CD4-positive, alpha-beta T cell treated with Interferon gamma for 1 hour (primary cell): Measurements from ENCODE around the gene TPCN1.
A peak's percentile ranks its signal among the peaks of the same experiment; 100 is the strongest.
"Not testable (repeated sequence)": the region's sequence is repeated elsewhere in the genome, so short reads cannot be mapped to it uniquely, and the experiment has no call there.

ENCODE experiments used
- DNase-seq: peaks from one replicate; pipeline ENCODE4 v3.0.0-alpha.2; 2020

Gene TPCN1

DNA sequence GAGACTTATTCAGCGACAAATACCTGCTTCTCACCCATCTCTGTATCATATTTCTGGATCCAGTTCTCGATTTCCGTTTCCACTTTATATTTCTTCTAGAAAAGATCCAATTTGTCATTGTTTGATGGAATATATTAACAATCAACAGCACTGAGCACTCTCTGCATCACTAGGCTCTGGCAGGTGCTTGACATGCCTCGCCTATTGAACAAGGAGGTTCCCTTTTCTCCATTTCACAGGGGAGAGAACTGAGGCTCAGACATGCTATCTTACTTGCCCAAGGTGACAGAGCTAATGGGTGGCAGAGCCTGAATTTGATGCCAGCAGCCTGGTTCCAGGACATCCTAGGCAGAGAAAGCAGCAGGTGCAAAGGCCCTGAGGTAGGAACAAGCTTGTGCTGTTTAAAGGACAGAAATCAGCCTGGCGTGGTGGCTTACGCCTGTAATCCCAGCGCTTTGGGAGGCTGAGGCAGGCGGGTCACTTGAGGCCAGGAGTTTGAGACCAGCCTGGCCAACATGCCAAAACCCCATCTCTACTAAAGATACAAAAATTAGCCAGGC, 23.7 kb upstream of the TPCN1 start:
- no peak for DNase-seq

DNA sequence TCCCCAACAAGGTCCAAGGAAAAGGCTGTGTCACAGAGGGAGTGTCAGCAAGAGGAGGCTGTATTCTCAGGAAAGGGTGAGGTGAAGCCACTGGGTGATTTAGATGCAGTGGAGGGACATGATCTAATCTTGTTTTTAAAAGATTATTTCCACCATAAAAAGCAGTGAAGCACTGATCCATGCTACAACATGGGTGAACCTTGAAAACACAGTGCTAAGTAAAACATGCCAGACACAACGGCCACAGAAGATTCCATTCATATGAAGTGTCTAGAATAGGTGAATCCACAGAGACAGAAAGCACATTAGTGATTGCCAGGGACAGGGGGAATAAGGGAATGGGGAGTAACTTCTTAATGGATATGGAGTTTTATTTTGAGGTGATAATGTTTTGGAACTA, 23.0 kb upstream of the TPCN1 start:
- no peak for DNase-seq

DNA sequence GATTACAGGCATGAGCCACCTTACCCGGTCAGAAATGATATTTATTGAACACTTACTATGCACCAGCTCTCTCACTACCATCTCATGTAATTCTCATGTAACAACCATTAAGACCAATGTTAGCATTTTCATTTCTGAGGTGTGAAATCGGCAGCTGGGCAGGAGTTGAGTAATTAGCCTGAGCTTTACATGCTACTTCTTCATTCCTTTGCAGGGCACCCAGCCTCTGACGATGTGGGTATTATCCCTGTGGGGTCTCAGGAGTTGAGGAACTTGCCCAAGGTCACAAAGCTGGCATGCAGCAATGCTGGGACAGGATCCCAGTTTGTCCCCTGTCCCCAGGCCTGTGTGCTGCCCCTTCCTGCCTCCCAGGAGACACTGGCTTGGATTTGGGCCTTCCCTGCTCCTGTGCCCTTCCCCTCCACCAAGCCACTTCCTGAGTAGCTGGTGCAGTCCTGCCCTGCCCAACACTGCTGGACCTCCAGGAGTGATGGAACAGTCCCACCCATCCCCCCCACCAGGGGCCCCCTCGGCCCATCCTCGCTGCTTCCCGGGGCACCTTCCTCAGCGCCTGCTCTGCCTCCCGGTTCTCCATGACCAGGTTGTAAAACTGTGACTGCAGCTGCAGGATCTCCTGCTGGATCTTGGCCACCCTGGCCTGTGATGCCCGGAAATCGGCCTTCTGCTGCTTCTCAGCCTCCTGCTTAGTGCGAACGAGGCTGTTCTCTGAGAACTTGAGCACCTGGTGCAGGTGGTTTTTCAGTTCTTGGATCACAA, 21.1 kb upstream of the TPCN1 start:
- DNase-seq = no peak

DNA sequence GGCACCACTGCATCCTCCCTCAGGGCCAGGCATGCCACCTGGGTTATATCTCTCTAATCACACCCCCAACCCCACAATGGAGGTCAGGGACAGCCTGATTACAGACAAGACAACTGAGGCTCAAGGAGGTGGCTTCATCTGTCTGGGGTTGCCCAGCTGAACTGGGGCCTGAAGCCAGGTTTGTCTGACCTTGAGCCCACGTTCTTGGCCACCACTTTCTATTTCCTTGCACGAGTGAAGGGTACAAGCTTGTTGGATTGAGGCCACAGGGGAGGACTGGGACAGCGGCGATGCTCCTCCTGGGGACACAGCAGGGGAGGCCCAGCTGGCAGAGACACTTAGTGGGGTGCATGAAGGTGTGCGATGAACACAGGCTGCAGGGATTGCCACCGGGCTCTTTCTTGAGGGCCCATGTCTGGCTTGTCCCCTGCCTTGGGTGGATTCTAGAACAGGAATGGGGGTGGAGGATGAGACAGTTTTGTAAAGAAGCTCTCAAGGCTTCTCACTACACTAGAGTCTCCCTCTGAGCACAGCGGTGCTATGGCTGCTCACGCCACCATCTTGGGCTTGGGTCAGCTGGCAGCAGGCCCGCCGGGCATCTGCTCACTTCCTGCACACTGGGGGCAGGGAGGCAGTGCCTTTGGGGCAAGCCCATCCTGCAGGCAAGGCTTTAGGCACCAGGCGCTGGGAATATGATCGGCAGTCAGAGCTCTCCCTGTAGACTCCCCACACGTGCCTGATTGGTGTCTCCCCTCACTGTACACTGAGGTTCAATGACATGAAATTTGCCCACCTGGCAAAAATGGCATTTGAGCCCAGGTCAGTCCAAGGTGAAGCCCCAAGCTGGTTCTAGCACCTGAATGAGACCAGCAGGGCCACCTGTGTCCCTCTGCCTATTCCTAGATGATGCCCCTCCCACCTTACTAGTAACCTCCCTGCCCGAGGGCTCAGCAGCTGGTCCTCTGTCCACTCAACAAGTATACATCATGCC, 19.8 kb upstream of the TPCN1 start:
- no peak for DNase-seq

DNA sequence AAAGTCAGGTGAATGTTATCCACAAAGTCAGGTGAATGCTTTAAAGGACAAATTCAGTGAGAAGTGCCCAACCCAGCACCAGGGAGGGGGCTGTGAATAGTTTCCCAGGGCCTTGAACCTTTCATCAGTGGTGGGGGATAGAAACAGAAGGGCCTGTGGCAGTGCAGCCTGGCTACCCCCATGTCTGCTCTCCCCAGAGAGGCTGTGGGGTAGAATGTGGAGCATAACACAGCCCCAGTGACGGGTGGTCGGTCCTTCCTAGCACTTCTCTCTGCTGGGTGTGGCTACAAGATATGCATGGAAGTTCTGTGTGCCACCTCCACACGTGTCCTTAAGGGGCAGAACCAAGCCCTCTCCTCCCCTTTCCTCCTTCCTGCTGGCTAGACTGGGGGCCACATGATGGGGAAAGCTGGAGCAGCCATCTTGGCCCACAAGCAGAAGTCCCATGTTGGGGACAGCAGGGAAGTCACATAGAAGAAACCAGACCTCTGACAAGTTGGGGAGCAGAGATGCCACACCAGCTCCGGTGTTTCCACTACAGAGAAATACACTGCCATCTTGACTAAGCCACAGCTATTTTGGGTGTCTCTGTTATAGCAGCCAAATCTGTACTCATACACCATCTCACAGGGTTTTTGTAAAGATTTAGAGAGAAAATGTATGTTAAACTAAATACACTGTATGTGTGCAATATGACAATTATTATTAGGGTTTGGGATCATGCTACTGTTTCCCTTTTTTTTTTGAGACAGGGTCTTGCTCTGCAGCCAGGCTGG, 18.8 kb upstream of the TPCN1 start:
- no peak for DNase-seq

DNA sequence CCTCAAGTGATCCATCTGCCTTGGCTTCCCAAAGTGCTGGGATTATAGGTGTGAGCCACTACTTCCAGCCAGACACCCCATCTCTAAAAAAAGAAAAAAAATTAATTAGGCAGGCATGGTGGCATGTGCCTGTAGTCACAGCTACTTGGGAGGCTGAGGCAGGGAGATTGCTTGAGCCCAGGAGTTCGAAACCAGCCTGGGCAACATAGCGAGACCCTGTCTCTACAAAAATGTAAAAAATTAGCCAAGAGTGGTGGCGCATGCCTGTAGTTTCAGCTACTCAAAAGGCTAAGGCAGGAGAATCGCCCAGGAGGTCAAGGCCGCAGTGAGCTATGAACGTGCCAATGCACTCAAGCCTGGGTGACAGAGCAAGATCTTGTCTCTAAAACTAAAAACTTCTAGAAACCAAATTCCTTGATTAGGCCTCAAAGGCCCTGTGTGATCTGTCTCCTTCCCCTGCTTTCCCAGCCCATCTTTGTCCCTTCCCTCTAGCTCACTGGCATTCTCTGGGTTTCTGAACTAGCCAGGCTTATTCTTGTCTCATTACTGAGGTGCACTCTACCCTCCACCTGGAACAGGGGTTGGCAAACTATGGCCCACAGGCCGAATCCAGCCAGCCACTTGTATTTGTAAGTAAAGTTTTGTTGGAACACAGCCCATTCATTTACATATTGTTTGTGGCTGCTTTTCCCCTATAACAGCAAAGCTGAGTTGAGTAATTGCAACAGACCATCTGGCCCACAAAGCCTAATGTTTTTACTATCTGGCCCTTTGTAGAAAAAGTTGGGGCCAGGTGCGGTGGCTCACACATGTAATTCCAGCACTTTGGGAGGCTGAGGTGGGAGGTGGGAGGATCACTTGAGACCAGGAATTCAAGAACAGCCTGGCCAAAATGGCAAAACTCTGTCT, 17.2 kb upstream of the TPCN1 start:
- DNase-seq = no peak

- DNase-seq = no peak
Measured at GRCh38 chr12:113204804-113205203, 16.5 kb upstream of the TPCN1 start.

DNA sequence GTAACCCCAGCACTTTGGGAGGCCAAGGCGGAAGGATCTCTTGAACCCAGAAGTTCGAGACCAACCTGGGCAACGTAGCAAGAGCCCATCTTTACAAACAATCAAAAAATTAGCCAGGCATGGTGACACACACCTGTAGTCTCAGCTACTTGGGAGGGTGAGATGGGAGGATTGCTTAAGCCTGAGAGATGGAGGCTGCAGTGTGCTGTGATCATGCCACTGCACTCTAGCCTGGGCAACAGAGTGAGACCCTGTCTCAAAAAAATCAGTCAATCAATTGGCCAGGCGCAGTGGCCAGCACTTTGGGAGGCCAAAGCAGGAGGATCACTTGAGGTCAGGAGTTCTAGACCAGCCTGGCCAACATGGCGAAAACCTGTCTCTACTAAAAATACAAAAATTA, 14.5 kb upstream of the TPCN1 start:
- DNase-seq = not testable (repeated sequence)

- DNase-seq = no peak
Measured at GRCh38 chr12:113207613-113208040, 13.6 kb upstream of the TPCN1 start.

DNA sequence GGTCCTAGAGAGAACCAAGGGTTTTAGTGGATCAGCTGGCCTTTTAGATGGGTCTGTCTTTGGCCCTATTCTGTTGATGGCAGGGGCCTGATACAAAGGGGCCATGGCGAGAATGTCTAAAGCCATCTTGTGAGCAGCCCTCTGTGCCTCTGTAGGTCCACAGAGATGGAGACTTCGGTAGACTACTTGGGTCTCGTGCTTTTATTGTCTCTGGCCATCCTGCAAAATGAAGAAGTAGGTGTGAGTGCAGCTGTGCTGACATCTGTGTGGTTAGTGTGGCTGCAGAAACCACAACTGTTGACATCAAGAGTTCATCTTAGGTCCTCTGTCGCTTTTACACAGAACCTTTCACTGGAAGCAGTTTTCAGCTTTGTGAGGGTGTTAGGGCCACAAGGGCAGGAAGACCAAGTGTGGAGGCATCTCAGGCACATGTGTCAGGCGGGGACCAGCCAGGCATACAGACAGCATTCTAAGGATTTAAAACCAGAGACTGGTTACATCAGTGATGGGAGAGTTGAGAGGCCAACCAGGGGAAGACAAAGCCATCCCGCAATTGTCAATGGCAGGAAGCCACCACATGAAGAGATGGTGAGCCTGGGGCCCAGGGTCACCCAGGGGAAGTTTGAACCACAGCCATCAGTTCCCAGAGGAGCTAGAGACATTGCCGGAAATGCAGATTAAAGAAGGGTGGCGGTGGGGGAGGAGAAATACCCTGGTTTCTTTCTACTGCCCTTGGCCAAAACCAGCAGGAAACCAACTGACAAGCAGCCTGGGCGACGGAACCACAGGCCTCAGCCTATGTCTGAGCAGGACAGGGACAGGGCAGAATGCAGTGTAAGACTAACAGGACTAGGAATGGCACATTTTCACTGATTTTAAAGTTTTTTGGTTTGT, 13.0 kb upstream of the TPCN1 start:
- peak; percentile 77 for DNase-seq

- no peak for DNase-seq
Measured at GRCh38 chr12:113211160-113211559, 10.1 kb upstream of the TPCN1 start.

DNA sequence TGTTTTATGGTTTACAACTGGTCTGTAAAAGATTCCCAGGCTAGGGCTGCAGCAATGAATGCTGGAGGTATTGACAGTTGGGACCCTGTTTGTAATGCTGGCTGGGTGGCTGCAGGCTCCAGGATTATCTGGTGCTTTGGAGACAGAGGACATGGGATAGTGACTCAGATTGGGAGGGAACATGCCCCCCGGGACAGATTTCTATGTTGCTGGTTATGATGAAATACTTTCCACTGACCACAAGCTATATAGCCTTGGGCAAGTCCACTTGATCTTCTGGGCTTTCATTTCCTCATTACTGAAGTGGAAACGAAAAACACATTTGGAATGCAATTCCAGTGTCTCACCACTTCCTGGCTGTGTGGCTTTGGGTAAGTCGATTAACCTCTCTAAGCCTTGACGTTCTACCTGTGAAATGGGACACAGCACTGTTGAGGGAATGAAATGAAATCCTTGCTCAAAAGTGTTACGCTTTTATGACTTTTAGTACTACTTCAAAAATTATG, 6.3 kb upstream of the TPCN1 start:
- DNase-seq = peak; percentile 35

DNA sequence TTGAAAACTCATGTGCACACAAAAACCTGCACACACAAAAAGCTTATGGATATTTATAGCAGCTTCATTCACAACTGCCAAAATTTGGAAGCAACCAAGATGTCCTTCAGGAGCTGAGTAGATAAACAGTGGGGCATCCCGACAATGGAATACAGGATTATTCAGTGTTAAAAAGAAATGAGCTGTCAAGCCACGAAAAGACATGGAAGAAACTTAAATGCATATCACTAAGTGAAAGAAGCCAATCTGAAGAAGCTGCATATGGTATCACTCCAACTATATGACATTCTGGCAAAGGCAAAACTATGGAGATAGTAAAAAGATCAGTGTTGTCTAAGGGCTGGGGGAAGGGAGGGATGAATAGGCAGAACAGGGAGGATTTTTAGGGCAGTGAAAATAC, 5.2 kb upstream of the TPCN1 start:
- no peak for DNase-seq

GRCh38 chr12:113220593-113221180, 577 bp upstream of the TPCN1 start:
- DNase-seq = no peak

DNA sequence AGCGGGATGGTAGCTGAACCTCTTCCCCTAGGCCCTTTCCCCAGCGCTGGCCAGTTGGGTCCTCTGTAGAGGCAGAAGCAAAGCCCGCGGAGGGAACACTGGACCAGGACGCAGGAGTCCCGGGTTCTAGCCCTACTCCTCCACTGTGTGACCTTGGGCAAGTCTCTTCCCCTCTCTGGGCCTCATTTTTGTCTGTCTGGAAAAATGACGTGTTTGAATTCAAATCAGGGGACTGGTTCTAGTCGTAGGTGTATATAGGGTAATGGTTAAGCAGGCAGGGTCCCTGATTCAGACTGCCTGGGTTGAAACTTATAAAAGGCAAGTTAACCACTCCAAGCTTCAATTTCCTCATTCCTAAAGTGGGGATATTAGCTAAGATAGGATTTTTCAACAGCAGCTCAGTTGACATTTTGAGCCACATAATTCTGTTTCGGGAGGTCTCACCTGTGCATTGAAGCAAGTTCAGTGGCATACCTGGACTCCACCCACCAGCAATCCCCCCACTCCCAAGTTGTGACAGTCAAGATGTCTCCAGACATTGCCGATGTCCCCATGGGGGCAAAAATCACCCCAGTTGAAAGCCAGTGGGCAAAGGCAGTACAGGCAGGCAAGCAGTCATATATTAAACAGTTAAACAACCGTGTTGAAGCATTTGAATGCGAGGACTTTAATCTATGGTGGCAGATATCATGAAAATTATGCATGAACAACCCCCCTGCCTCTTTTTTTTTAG, 899 bp downstream of the TPCN1 start:
- DNase-seq = no peak

DNA sequence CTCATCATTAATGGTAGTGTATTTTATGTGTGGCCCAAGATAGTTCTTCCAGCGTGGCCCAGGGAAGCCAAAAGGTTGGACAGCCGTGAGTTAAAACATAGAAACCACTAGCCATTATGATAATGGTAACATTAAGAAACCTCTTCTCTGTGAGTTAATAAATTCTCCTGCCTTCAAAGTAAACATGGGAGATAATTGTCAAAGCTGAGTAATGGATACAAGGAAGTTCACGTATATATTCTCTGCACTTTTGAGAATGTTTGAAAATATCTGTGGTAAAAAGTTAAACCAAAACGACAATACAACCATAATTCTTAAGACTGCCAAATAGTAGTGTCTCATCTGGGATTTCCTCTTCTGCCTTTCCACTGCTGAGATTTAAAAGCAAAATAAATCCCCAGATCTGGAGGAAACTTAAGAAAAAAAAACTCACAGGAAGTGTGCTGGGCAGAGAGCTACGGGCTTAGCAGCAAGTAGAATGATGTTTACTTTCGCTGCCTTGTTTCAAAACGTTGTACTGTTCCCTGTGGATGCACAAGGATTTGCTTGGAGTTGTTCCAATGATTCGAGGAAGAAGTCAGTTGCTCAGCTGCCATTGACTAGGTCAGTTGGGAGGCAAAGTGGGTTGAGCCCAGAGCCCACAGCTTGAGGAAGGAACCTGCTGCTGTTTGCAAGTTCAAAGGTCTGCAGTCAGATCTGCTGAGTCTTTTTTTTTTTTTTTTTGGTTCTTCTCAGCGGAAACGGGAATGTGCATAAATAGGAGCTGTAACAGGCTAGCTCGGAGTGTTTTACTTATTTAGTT, 1.7 kb downstream of the TPCN1 start:
- no peak for DNase-seq

DNA sequence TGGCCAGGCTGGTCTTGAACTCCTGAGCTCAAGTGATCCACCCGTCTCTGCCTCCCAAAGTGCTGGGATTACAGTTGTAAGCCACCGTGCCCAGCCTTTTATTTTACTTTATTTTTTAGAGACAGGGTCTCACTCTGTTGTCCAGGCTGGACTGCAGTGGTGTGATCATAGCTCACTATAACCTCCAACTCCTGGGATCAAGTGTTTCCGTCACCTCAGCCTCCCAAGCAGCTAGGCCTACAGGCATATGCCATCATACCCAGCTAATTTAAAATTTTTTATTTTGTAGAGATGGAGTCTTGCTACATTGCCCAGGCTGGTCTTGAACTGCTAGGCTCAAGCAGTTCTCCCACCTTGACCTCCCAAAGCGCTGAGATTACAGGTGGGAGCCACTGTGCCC, 3.7 kb downstream of the TPCN1 start:
- DNase-seq = no peak
